Spleen (tissue), 11 donors: ENCODE results near the gene SLC47A1. TPM values are rescaled to one million over a fixed set of nuclear protein-coding genes. Genes with fewer than 3 reads are reported as not detected.

ENCODE experiments used
- DNase-seq: peaks from one replicate; pipeline ENCODE4 v3.0.0-alpha.2; 2020
- H3K27ac ChIP-seq, 8 donors: fragments of 200-600 bp; sonication (generic) in 7 of 8; 1 replicate in 4 of 8; 2 replicates in 4 of 8; pipeline versions ENCODE4 v1.5.0 to v1.8.0; 2016 to 2021; ENCODE audit warnings: inconsistent platforms in 4 of 8, mild to moderate bottlenecking in 4 of 8, moderate library complexity in 1 of 8
- H3K27me3 ChIP-seq, 7 donors: fragments of 200-600 bp; sonication (generic) in 6 of 7; replicated peaks in 1 of 7; 1 replicate in 4 of 7; 2 replicates in 3 of 7; pipeline versions ENCODE4 v1.5.0 to v1.8.0; 2016 to 2021; ENCODE audit warnings: inconsistent platforms in 3 of 7, mild to moderate bottlenecking in 1 of 7
- H3K36me3 ChIP-seq, 6 donors: fragments of 200-600 bp; sonication (generic) in 5 of 6; 1 replicate in 4 of 6; 2 replicates in 2 of 6; pipeline versions ENCODE4 v1.5.0 to v1.8.0; 2016 to 2021; ENCODE audit warnings: inconsistent platforms in 2 of 6
- H3K4me1 ChIP-seq, 6 donors: fragments of 200-600 bp; sonication (generic) in 5 of 6; 1 replicate in 3 of 6; 2 replicates in 3 of 6; pipeline versions ENCODE4 v1.5.0 to v1.8.0; 2016 to 2021; ENCODE audit warnings: inconsistent platforms in 3 of 6
- H3K4me3 ChIP-seq, 8 donors: fragments of 200-600 bp; sonication (generic) in 7 of 8; 1 replicate in 4 of 8; 2 replicates in 4 of 8; pipeline versions ENCODE4 v1.5.0 to v1.8.0; 2016 to 2021; ENCODE audit warnings: inconsistent platforms in 4 of 8, mild to moderate bottlenecking in 4 of 8, moderate library complexity in 2 of 8
- H3K9me3 ChIP-seq, 8 donors: fragments of 200-600 bp; sonication (generic) in 7 of 8; 1 replicate in 4 of 8; 2 replicates in 4 of 8; pipeline versions ENCODE4 v1.5.0 to v1.8.0; 2016 to 2021; ENCODE audit warnings: inconsistent platforms in 4 of 8
- CTCF ChIP-seq, 11 experiments: fragments of 200-600 bp in 7 of 11; fragments of 450-650 bp in 4 of 11; sonication (generic) in 4 of 11; IDR thresholded peaks in 8 of 11; conservative IDR thresholded peaks in 3 of 11; 1 replicate in 7 of 11; 2 replicates in 4 of 11; pipeline versions ENCODE4 v1.4.0 to v1.8.0; 2016 to 2021; ENCODE audit warnings: antibody characterized with exemption in 11 of 11, inconsistent platforms in 4 of 11, mild to moderate bottlenecking in 1 of 11
- POLR2A ChIP-seq, 3 donors: fragments of 450-650 bp; IDR thresholded peaks; one replicate each; pipeline ENCODE4 v1.5.1; 2017; ENCODE audit warnings: antibody characterized with exemption in 3 of 3, mild to moderate bottlenecking in 1 of 3
- POLR2AphosphoS5 ChIP-seq, 3 donors: sonication (generic); formaldehyde crosslinking; IDR thresholded peaks; one replicate each; pipeline ENCODE4 v1.5.1; 2017; ENCODE audit warnings: antibody characterized with exemption in 3 of 3
- WGBS, 5 donors: extraction: QIAGEN DNeasy Blood & Tissue Kit in 3 of 5; methylation state at CpG; one replicate each; pipeline versions ENCODE4 v1.1.5 to v1.1.7; 2013 to 2018; 5-methylcytosine and 5-hydroxymethylcytosine counted together
- intact Hi-C: fragments of 100-400 bp; cut with DNase I; formaldehyde crosslinking; loops from one replicate; pipeline ENCODE4 v1.15.0; 2023; ENCODE audit warnings: low total_unique reads
- polyA plus RNA-seq, 3 donors: library from polyadenylated mRNA; stranded (reverse); fragments of 200-250 nt; gene quantifications; one replicate each; pipeline ENCODE4 v1.2.1, GENCODE V29; 2013
- total RNA-seq, 7 donors: library from RNA; depleted of rRNA in 3 of 7; stranded (reverse); fragments of >200 nt in 3 of 7; fragmentation: NEBNext Ultra II Directional in 4 of 7; extraction: Animal tissue kit (Norgen Biotek cat#: 25700) in 4 of 7; gene quantifications; one replicate each; pipeline versions ENCODE4 v1.1.0 to v1.2.1, GENCODE V29; 2016 to 2021
- donor health status: healthy with polysubstance abuse.
- donor health status: DM: no; HTN: no; CAD: no; lungs with moderate emphysema.
- donor health status: DM: no; HTN: no; CAD: no.
- donor health status: Bipolar disorder and iron deficiency.
- donor health status: healthy.
- donor health status: DM: no; HTN: no; CAD: no.
- donor health status: DM: yes; HTN: yes; CAD: no.

The SLC47A1 gene
- total and polyA plus RNA-seq, 10 donors, result 1.2 to 23.0 (median 5.6) TPM

GRCh38 chr17:19539841-19540311 lies 6.2 kb downstream of the SLC47A1 start:
- Histone ChIP-seq H3K9me3 (no peaks in the 10 kb centered on the region), H3K27ac (no peak overlapping the region), H3K36me3 (no peaks in the 10 kb centered on the region), H3K4me3 (no peak overlapping the region), H3K27me3 (peaks cover 0 to 12% (median 2%) of the 10 kb centered on the region in 7 donors), H3K4me1 (peaks cover 0 to 21% (median 5%) of the 10 kb centered on the region in 6 donors)
- 81 to 91% (median 86%) methylated on average over 8 to 10 of the region's 10 CpGs for WGBS, 5 donors
- intact Hi-C loops, result no loop called here
- TF ChIP-seq POLR2A (IDR thresholded peaks at IDR 0.05) (no peak), CTCF (IDR thresholded peaks at IDR 0.05 in 8 of 11, conservative IDR thresholded peaks at IDR 0.05 in 3 of 11) (no peak), POLR2AphosphoS5 (IDR thresholded peaks at IDR 0.05) (no peak)
- DNase-seq, result no peak

GRCh38 chr17:19540706-19541370 lies 7.2 kb downstream of the SLC47A1 start:
- Histone ChIP-seq H3K9me3 (no peaks in the 10 kb centered on the region), H3K27ac (no peak overlapping the region), H3K36me3 (no peaks in the 10 kb centered on the region), H3K4me3 (no peak overlapping the region), H3K27me3 (peaks cover 0 to 3% (median 0%) of the 10 kb centered on the region in 7 donors), H3K4me1 (peaks cover 0 to 29% (median 6%) of the 10 kb centered on the region in 6 donors)
- 88 to 96% (median 91%) methylated on average over 13 of the region's 13 CpGs for WGBS, 5 donors
- DNase-seq, result no peak
- TF ChIP-seq POLR2AphosphoS5 (IDR thresholded peaks at IDR 0.05), result no peak
- intact Hi-C loops, result no loop called here

GRCh38 chr17:19541445-19541844 lies 7.8 kb downstream of the SLC47A1 start:
- Histone ChIP-seq H3K27ac (no peak overlapping the region), H3K4me1 (peaks cover 0 to 35% (median 10%) of the 10 kb centered on the region in 6 donors), H3K27me3 (no peaks in the 10 kb centered on the region), H3K9me3 (no peaks in the 10 kb centered on the region), H3K36me3 (no peaks in the 10 kb centered on the region), H3K4me3 (no peak overlapping the region)
- DNase-seq, result no peak
- intact Hi-C loops, result no loop called here
- TF ChIP-seq CTCF (IDR thresholded peaks at IDR 0.05 in 8 of 11, conservative IDR thresholded peaks at IDR 0.05 in 3 of 11), result no peak
- no peak for TF ChIP-seq POLR2AphosphoS5 (IDR thresholded peaks at IDR 0.05)
- no peak for TF ChIP-seq POLR2A (IDR thresholded peaks at IDR 0.05)
- 77 to 92% (median 88%) methylated on average over 6 of the region's 6 CpGs for whole genome bisulfite sequencing, 5 donors

- no peak overlapping the region for H3K27ac ChIP-seq
- no peak for DNase-seq
Measured at GRCh38 chr17:19542247-19542646, 8.6 kb downstream of the SLC47A1 start.

More at GRCh38 chr17:19542247-19542646, 8.6 kb downstream of the SLC47A1 start:
- WGBS, 5 donors, result 91 to 96% (median 95%) methylated on average over 8 of the region's 8 CpGs
- intact Hi-C loops, result no loop called here
- H3K36me3 ChIP-seq, result no peaks in the 10 kb centered on the region
- no peak overlapping the region for H3K4me3 ChIP-seq
- no peaks in the 10 kb centered on the region for H3K9me3 ChIP-seq
- peaks cover 3 to 43% (median 18%) of the 10 kb centered on the region in 6 donors for H3K4me1 ChIP-seq
- TF ChIP-seq POLR2AphosphoS5 (IDR thresholded peaks at IDR 0.05), result no peak
- TF ChIP-seq CTCF (IDR thresholded peaks at IDR 0.05 in 8 of 11, conservative IDR thresholded peaks at IDR 0.05 in 3 of 11), result no peak
- no peak for TF ChIP-seq POLR2A (IDR thresholded peaks at IDR 0.05)
- H3K27me3 ChIP-seq, result no peaks in the 10 kb centered on the region
